ENCODE data around the gene REG1B.

- no peak for TF ChIP-seq CTCF (IDR thresholded peaks at IDR 0.05)
- TF ChIP-seq E2F4 (CRISPR knock-in tag; IDR thresholded peaks at IDR 0.05; ENCODE audit: borderline replicate concordance, low read depth), result no peak
- no peak for TF ChIP-seq CREB1 (CRISPR knock-in tag; IDR thresholded peaks at IDR 0.05)
- no peak for TF ChIP-seq USF2 (CRISPR knock-in tag; IDR thresholded peaks at IDR 0.05)
- TF ChIP-seq SP1 (CRISPR knock-in tag; conservative IDR thresholded peaks at IDR 0.05), result no peak
- TF ChIP-seq ESRRA (CRISPR knock-in tag; IDR thresholded peaks at IDR 0.05; ENCODE audit: borderline replicate concordance), result no peak
- no peak for TF ChIP-seq KAT7 (CRISPR knock-in tag; IDR thresholded peaks at IDR 0.05; ENCODE audit: borderline replicate concordance)
- TF ChIP-seq E2F1 (CRISPR knock-in tag; IDR thresholded peaks at IDR 0.05), result no peak
- no peak for TF ChIP-seq ZBTB21 (CRISPR knock-in tag; IDR thresholded peaks at IDR 0.05; ENCODE audit: borderline replicate concordance)
- no peak for TF ChIP-seq GABPB1 (CRISPR knock-in tag; IDR thresholded peaks at IDR 0.05)
Observed at GRCh38 chr2:79090693-79091092, 2.9 kb upstream of the REG1B start.
